GM21526 (cell line): ENCODE measurements around the gene MYH10.
"Not testable (repeated sequence)": the region's sequence is repeated elsewhere in the genome, so short reads cannot be mapped to it uniquely, and the experiment has no call there.

Source experiments
- ATAC-seq: cut with Tn5 transposase; IDR thresholded peaks from one replicate; pipeline ENCODE4 v1.9.1; 2021; ENCODE audit warnings: moderate library complexity; ENCODE audit not compliant: unreplicated experiment, low FRiP score

Gene MYH10

GRCh38 chr17:8563024-8563776 lies 67.3 kb downstream of the MYH10 start:
- ATAC-seq: no peak

- no peak for ATAC-seq
Observed at GRCh38 chr17:8558144-8558543, 72.4 kb downstream of the MYH10 start.

GRCh38 chr17:8557176-8557806 lies 73.2 kb downstream of the MYH10 start:
- ATAC-seq: no peak

- no peak for ATAC-seq
Observed at GRCh38 chr17:8556074-8556473, 74.5 kb downstream of the MYH10 start.

GRCh38 chr17:8555062-8555461 lies 75.5 kb downstream of the MYH10 start:
- ATAC-seq: no peak

- ATAC-seq: no peak
Observed at GRCh38 chr17:8552577-8553320, 77.8 kb downstream of the MYH10 start.

- ATAC-seq: no peak
Observed at GRCh38 chr17:8542599-8543502, 87.7 kb downstream of the MYH10 start.

- ATAC-seq: not testable (repeated sequence)
Observed at GRCh38 chr17:8539976-8540375, 90.5 kb downstream of the MYH10 start.

- no peak for ATAC-seq
Observed at GRCh38 chr17:8537734-8538133, 92.8 kb downstream of the MYH10 start.

GRCh38 chr17:8534498-8535188 lies 95.9 kb downstream of the MYH10 start:
- ATAC-seq: no peak

GRCh38 chr17:8532021-8532420 lies 98.5 kb downstream of the MYH10 start:
- no peak for ATAC-seq

- ATAC-seq: no peak
Observed at GRCh38 chr17:8522577-8522976, 107.9 kb downstream of the MYH10 start.

- no peak for ATAC-seq
Observed at GRCh38 chr17:8520981-8521380, 109.5 kb downstream of the MYH10 start.

GRCh38 chr17:8518850-8519249 lies 111.7 kb downstream of the MYH10 start:
- ATAC-seq: no peak

GRCh38 chr17:8518326-8518725 lies 112.2 kb downstream of the MYH10 start:
- no peak for ATAC-seq

- ATAC-seq: no peak
Observed at GRCh38 chr17:8514801-8515200, 115.7 kb downstream of the MYH10 start.

GRCh38 chr17:8506145-8506544 lies 124.4 kb downstream of the MYH10 start:
- no peak for ATAC-seq

GRCh38 chr17:8504460-8505207 lies 125.9 kb downstream of the MYH10 start:
- ATAC-seq: no peak

- no peak for ATAC-seq
Observed at GRCh38 chr17:8503807-8504206, 126.7 kb downstream of the MYH10 start.
